ENCODE results near the gene AUTS2. TPM values are rescaled to one million over a fixed set of nuclear protein-coding genes. Genes with fewer than 3 reads are reported as not detected.

The AUTS2 gene
- total RNA-seq, 6 experiments from 2014 or later: 10.4 to 32.0 (median 19.3) TPM

- H3K4me3 ChIP-seq: no peak overlapping the region
- intact Hi-C loops (cut with DNase I): no loop called here
- H3K9me3 ChIP-seq: no peaks in the 10 kb centered on the region
- WGBS (ENCODE audit: insufficient coverage, low coverage, low lambda C conversion rate, missing lambda C conversion rate): 53% methylated on average over 2 of the region's 2 CpGs
- H3K4me1 ChIP-seq: no peaks in the 10 kb centered on the region
- H3K27me3 ChIP-seq: no peaks in the 10 kb centered on the region
- DNase-seq (no peak), ATAC-seq (no peak)
- TF ChIP-seq POLR2A (IDR thresholded peaks at IDR 0.05) (no peak), CTCF (IDR thresholded peaks at IDR 0.05) (no peak)
- H3K27ac ChIP-seq: no peak overlapping the region
- H3K36me3 ChIP-seq: no peaks in the 10 kb centered on the region
These were observed 407.2 kb downstream of the AUTS2 start for GRCh38 chr7:70005480-70005879.

- WGBS (ENCODE audit: insufficient coverage, low coverage, low lambda C conversion rate, missing lambda C conversion rate): 53% methylated on average over 7 of the region's 7 CpGs
- TF ChIP-seq POLR2A (IDR thresholded peaks at IDR 0.05) (no peak), CTCF (IDR thresholded peaks at IDR 0.05) (no peak)
- Histone ChIP-seq H3K27me3 (no peaks in the 10 kb centered on the region), H3K4me1 (no peaks in the 10 kb centered on the region), H3K27ac (no peak overlapping the region), H3K36me3 (no peaks in the 10 kb centered on the region), H3K4me3 (no peak overlapping the region), H3K9me3 (no peaks in the 10 kb centered on the region)
- no peak for DNase-seq
- no peak for ATAC-seq
- intact Hi-C loops (cut with DNase I): no loop called here
These were observed 407.6 kb downstream of the AUTS2 start for GRCh38 chr7:70005891-70006260.

GRCh38 chr7:70006261-70006920, 408.1 kb downstream of the AUTS2 start:
- intact Hi-C loops (cut with DNase I): no loop called here
- DNase-seq: no peak

GRCh38 chr7:70008466-70008865, 410.2 kb downstream of the AUTS2 start:
- Histone ChIP-seq H3K27me3 (no peaks in the 10 kb centered on the region), H3K9me3 (no peaks in the 10 kb centered on the region), H3K4me3 (no peak overlapping the region), H3K36me3 (no peaks in the 10 kb centered on the region), H3K27ac (no peak overlapping the region), H3K4me1 (no peaks in the 10 kb centered on the region)
- DNase-seq: no peak
- WGBS (ENCODE audit: insufficient coverage, low coverage, low lambda C conversion rate, missing lambda C conversion rate): 87% methylated on average over 4 of the region's 4 CpGs
- TF ChIP-seq POLR2A (IDR thresholded peaks at IDR 0.05): no peak
- TF ChIP-seq CTCF (IDR thresholded peaks at IDR 0.05): no peak
- ATAC-seq: no peak
- intact Hi-C loops (cut with DNase I): no loop called here

More at GRCh38 chr7:70006261-70006920, 408.1 kb downstream of the AUTS2 start:
- Histone ChIP-seq H3K9me3 (no peaks in the 10 kb centered on the region), H3K27me3 (no peaks in the 10 kb centered on the region), H3K4me3 (no peak overlapping the region), H3K4me1 (no peaks in the 10 kb centered on the region), H3K36me3 (no peaks in the 10 kb centered on the region), H3K27ac (no peak overlapping the region)
- 40% methylated on average over 9 of the region's 9 CpGs for WGBS (ENCODE audit: insufficient coverage, low coverage, low lambda C conversion rate, missing lambda C conversion rate)
- no peak for ATAC-seq
- TF ChIP-seq CTCF (IDR thresholded peaks at IDR 0.05) (no peak), POLR2A (IDR thresholded peaks at IDR 0.05) (no peak)
